ENCODE measurements around the gene AURKB. TPM values are rescaled to one million over a fixed set of nuclear protein-coding genes. Genes with fewer than 3 reads are reported as not detected.

Gene AURKB
- polyA plus RNA-seq (2013, experiment 1 of 2) = 193 TPM
- polyA plus RNA-seq (2013, experiment 2 of 2) = 193 TPM

- Histone ChIP-seq H2BK120ac (ENCODE audit: low read depth, low read length) (no peak within 1 kb of the TSS), H3K36me3 (ENCODE audit: control insufficient read depth, insufficient read depth, low read length) (peaks cover 9% of the 10 kb centered on the region), H2AK5ac (ENCODE audit: low read length) (peak within 1 kb of the TSS; percentile 71), H4K5ac (ENCODE audit: low read length) (no peak within 1 kb of the TSS), H3K27ac (ENCODE audit: low read depth, low read length) (peak within 1 kb of the TSS; percentile 53), H3K4ac (ENCODE audit: low read depth, low read length) (peak within 1 kb of the TSS; percentile 66), H3K79me2 (ENCODE audit: control insufficient read depth, insufficient read depth, low read length) (peaks cover 19% of the 10 kb centered on the region), H3K9ac (ENCODE audit: low read length) (peak within 1 kb of the TSS; percentile 100), H2BK5ac (ENCODE audit: low read length) (peak within 1 kb of the TSS; percentile 97), H3K4me2 (ENCODE audit: low read length) (peak within 1 kb of the TSS; percentile 84), H3K4me1 (ENCODE audit: control insufficient read depth, low read depth, low read length) (peaks cover 2% of the 10 kb centered on the region), H2BK15ac (replicated peaks; ENCODE audit: low read depth) (no peak within 1 kb of the TSS), H3K79me1 (ENCODE audit: low read length) (peaks cover 12% of the 10 kb centered on the region), H4K8ac (ENCODE audit: low read depth, low read length) (no peak within 1 kb of the TSS), H3K23ac (ENCODE audit: low read length) (no peak within 1 kb of the TSS), H3K4me3 (ENCODE audit: low read length) (peak within 1 kb of the TSS; percentile 73), H3K56ac (ENCODE audit: low read length) (peak within 1 kb of the TSS; percentile 100), H3K18ac (ENCODE audit: low read length) (peak within 1 kb of the TSS; percentile 13), H3K27me3 (ENCODE audit: insufficient read depth, low read length, poor library complexity) (no peaks in the 10 kb centered on the region)
- peak; percentile 99 for DNase-seq
- no CpG with 5 or more reads among the region's 46 CpGs for WGBS (ENCODE audit: extremely low coverage, insufficient coverage, low lambda C conversion rate)
These were observed at the start of gene AURKB for GRCh38 chr17:8209907-8210760. TSS of gene AURKB (minus strand) at chr17:8210575. CDS start at chr17:8210224, 351 bp downstream.

GRCh38 chr17:8257801-8258200 is 47.4 kb upstream of the AURKB start:
- H2BK15ac ChIP-seq (replicated peaks; ENCODE audit: low read depth) = no peak overlapping the region
- DNase-seq = no peak
- no peak overlapping the region for H3K4me2 ChIP-seq (ENCODE audit: low read length)
- H3K4ac ChIP-seq (ENCODE audit: low read depth, low read length) = no peak overlapping the region
- peaks cover 3% of the 10 kb centered on the region for H3K79me2 ChIP-seq (ENCODE audit: control insufficient read depth, insufficient read depth, low read length)
- no peaks in the 10 kb centered on the region for H3K79me1 ChIP-seq (ENCODE audit: low read length)
- H3K27ac ChIP-seq (ENCODE audit: low read depth, low read length) = no peak overlapping the region
- no peak overlapping the region for H4K5ac ChIP-seq (ENCODE audit: low read length)
- H3K4me3 ChIP-seq (ENCODE audit: low read length) = no peak overlapping the region
- H3K27me3 ChIP-seq (ENCODE audit: insufficient read depth, low read length, poor library complexity) = no peaks in the 10 kb centered on the region
- WGBS (ENCODE audit: extremely low coverage, insufficient coverage, low lambda C conversion rate) = no CpG with 5 or more reads among the region's 8 CpGs
- peaks cover 18% of the 10 kb centered on the region for H3K36me3 ChIP-seq (ENCODE audit: control insufficient read depth, insufficient read depth, low read length)
- H3K9ac ChIP-seq (ENCODE audit: low read length) = no peak overlapping the region
- no peak overlapping the region for H3K18ac ChIP-seq (ENCODE audit: low read length)
- no peak overlapping the region for H3K56ac ChIP-seq (ENCODE audit: low read length)
- no peaks in the 10 kb centered on the region for H3K4me1 ChIP-seq (ENCODE audit: control insufficient read depth, low read depth, low read length)
- no peak overlapping the region for H2BK5ac ChIP-seq (ENCODE audit: low read length)
- no peak overlapping the region for H4K8ac ChIP-seq (ENCODE audit: low read depth, low read length)
- H3K23ac ChIP-seq (ENCODE audit: low read length) = no peak overlapping the region
- no peak overlapping the region for H2BK120ac ChIP-seq (ENCODE audit: low read depth, low read length)
- no peak overlapping the region for H2AK5ac ChIP-seq (ENCODE audit: low read length)

- H2BK120ac ChIP-seq (ENCODE audit: low read depth, low read length) = no peak overlapping the region
- H4K5ac ChIP-seq (ENCODE audit: low read length) = no peak overlapping the region
- H3K4me3 ChIP-seq (ENCODE audit: low read length) = no peak overlapping the region
- no peaks in the 10 kb centered on the region for H3K4me1 ChIP-seq (ENCODE audit: control insufficient read depth, low read depth, low read length)
- no peaks in the 10 kb centered on the region for H3K79me1 ChIP-seq (ENCODE audit: low read length)
- no peak overlapping the region for H3K56ac ChIP-seq (ENCODE audit: low read length)
- no peak overlapping the region for H3K23ac ChIP-seq (ENCODE audit: low read length)
- H3K27me3 ChIP-seq (ENCODE audit: insufficient read depth, low read length, poor library complexity) = no peaks in the 10 kb centered on the region
- H3K36me3 ChIP-seq (ENCODE audit: control insufficient read depth, insufficient read depth, low read length) = peaks cover 18% of the 10 kb centered on the region
- no peak overlapping the region for H2BK15ac ChIP-seq (replicated peaks; ENCODE audit: low read depth)
- no peak overlapping the region for H3K4ac ChIP-seq (ENCODE audit: low read depth, low read length)
- no peak overlapping the region for H3K27ac ChIP-seq (ENCODE audit: low read depth, low read length)
- H3K4me2 ChIP-seq (ENCODE audit: low read length) = no peak overlapping the region
- H4K8ac ChIP-seq (ENCODE audit: low read depth, low read length) = no peak overlapping the region
- no peak overlapping the region for H2AK5ac ChIP-seq (ENCODE audit: low read length)
- DNase-seq = no peak
- H3K79me2 ChIP-seq (ENCODE audit: control insufficient read depth, insufficient read depth, low read length) = peaks cover 11% of the 10 kb centered on the region
- no peak overlapping the region for H2BK5ac ChIP-seq (ENCODE audit: low read length)
- H3K18ac ChIP-seq (ENCODE audit: low read length) = no peak overlapping the region
- H3K9ac ChIP-seq (ENCODE audit: low read length) = no peak overlapping the region
- no CpG with 5 or more reads among the region's 6 CpGs for WGBS (ENCODE audit: extremely low coverage, insufficient coverage, low lambda C conversion rate)
These were observed 46.3 kb upstream of the AURKB start for GRCh38 chr17:8256691-8257090.

GRCh38 chr17:8256291-8256690 is 45.9 kb upstream of the AURKB start:
- no peak overlapping the region for H3K27ac ChIP-seq (ENCODE audit: low read depth, low read length)
- no peaks in the 10 kb centered on the region for H3K79me1 ChIP-seq (ENCODE audit: low read length)
- H2BK5ac ChIP-seq (ENCODE audit: low read length) = no peak overlapping the region
- WGBS (ENCODE audit: extremely low coverage, insufficient coverage, low lambda C conversion rate) = no CpG with 5 or more reads among the region's 10 CpGs
- H3K27me3 ChIP-seq (ENCODE audit: insufficient read depth, low read length, poor library complexity) = no peaks in the 10 kb centered on the region
- H3K56ac ChIP-seq (ENCODE audit: low read length) = no peak overlapping the region
- no peak overlapping the region for H2BK120ac ChIP-seq (ENCODE audit: low read depth, low read length)
- H2AK5ac ChIP-seq (ENCODE audit: low read length) = no peak overlapping the region
- no peak overlapping the region for H3K4ac ChIP-seq (ENCODE audit: low read depth, low read length)
- no peaks in the 10 kb centered on the region for H3K4me1 ChIP-seq (ENCODE audit: control insufficient read depth, low read depth, low read length)
- no peak overlapping the region for H4K5ac ChIP-seq (ENCODE audit: low read length)
- H3K4me3 ChIP-seq (ENCODE audit: low read length) = no peak overlapping the region
- H3K36me3 ChIP-seq (ENCODE audit: control insufficient read depth, insufficient read depth, low read length) = peaks cover 18% of the 10 kb centered on the region
- H3K23ac ChIP-seq (ENCODE audit: low read length) = no peak overlapping the region
- no peak overlapping the region for H2BK15ac ChIP-seq (replicated peaks; ENCODE audit: low read depth)
- no peak for DNase-seq
- no peak overlapping the region for H3K18ac ChIP-seq (ENCODE audit: low read length)
- H4K8ac ChIP-seq (ENCODE audit: low read depth, low read length) = no peak overlapping the region
- peaks cover 13% of the 10 kb centered on the region for H3K79me2 ChIP-seq (ENCODE audit: control insufficient read depth, insufficient read depth, low read length)
- H3K9ac ChIP-seq (ENCODE audit: low read length) = no peak overlapping the region
- no peak overlapping the region for H3K4me2 ChIP-seq (ENCODE audit: low read length)

GRCh38 chr17:8255499-8255898 is 45.1 kb upstream of the AURKB start:
- H3K4me2 ChIP-seq (ENCODE audit: low read length) = no peak overlapping the region
- no peak overlapping the region for H2AK5ac ChIP-seq (ENCODE audit: low read length)

More at GRCh38 chr17:8255499-8255898, 45.1 kb upstream of the AURKB start:
- no peaks in the 10 kb centered on the region for H3K79me1 ChIP-seq (ENCODE audit: low read length)
- DNase-seq = peak; percentile 59
- H3K79me2 ChIP-seq (ENCODE audit: control insufficient read depth, insufficient read depth, low read length) = peaks cover 21% of the 10 kb centered on the region
- no peaks in the 10 kb centered on the region for H3K27me3 ChIP-seq (ENCODE audit: insufficient read depth, low read length, poor library complexity)
- no peak overlapping the region for H3K27ac ChIP-seq (ENCODE audit: low read depth, low read length)
- H2BK120ac ChIP-seq (ENCODE audit: low read depth, low read length) = no peak overlapping the region
- H3K4me3 ChIP-seq (ENCODE audit: low read length) = no peak overlapping the region
- H3K56ac ChIP-seq (ENCODE audit: low read length) = no peak overlapping the region
- no peak overlapping the region for H2BK15ac ChIP-seq (replicated peaks; ENCODE audit: low read depth)
- H3K9ac ChIP-seq (ENCODE audit: low read length) = no peak overlapping the region
- no peak overlapping the region for H3K4ac ChIP-seq (ENCODE audit: low read depth, low read length)
- H3K18ac ChIP-seq (ENCODE audit: low read length) = no peak overlapping the region
- WGBS (ENCODE audit: extremely low coverage, insufficient coverage, low lambda C conversion rate) = no CpG with 5 or more reads among the region's 9 CpGs
- no peak overlapping the region for H3K23ac ChIP-seq (ENCODE audit: low read length)
- H3K4me1 ChIP-seq (ENCODE audit: control insufficient read depth, low read depth, low read length) = no peaks in the 10 kb centered on the region
- no peak overlapping the region for H4K8ac ChIP-seq (ENCODE audit: low read depth, low read length)
- H3K36me3 ChIP-seq (ENCODE audit: control insufficient read depth, insufficient read depth, low read length) = peaks cover 18% of the 10 kb centered on the region
- no peak overlapping the region for H2BK5ac ChIP-seq (ENCODE audit: low read length)
- H4K5ac ChIP-seq (ENCODE audit: low read length) = no peak overlapping the region

All from mesendoderm (in vitro differentiated cells).